AG04450 (cell line): ENCODE measurements around the gene PARD3B. TPM values are rescaled to one million over a fixed set of nuclear protein-coding genes. Genes with fewer than 3 reads are reported as not detected.
"Not testable (repeated sequence)": the region's sequence is repeated elsewhere in the genome, so short reads cannot be mapped to it uniquely, and the experiment has no call there.

Source experiments
- CTCF ChIA-PET: fragments of 300-600, 350-600 bp; formaldehyde crosslinking; extraction: SDS; loops from one replicate; lab custom pipeline; 2022; ENCODE audit warnings: antibody characterized with exemption, inconsistent platforms; lab: Charles Lee
- POLR2A ChIA-PET: fragments of 350-600 bp; formaldehyde crosslinking; extraction: SDS; loops from one replicate; lab custom pipeline; 2021; ENCODE audit warnings: antibody characterized with exemption, inconsistent platforms; lab: Yijun Ruan, JAX
- DNase-seq: peaks from one replicate; pipeline ENCODE4 v3.0.0-alpha.2; 2011; ENCODE audit warnings: low read depth, low spot score
- H3K27ac ChIP-seq: one replicate; pipeline ENCODE4 v1.5.1; 2012; ENCODE audit warnings: low read depth, low read length, control low read depth
- H3K27me3 ChIP-seq: one replicate; pipeline ENCODE4 v1.6.0; 2012; ENCODE audit warnings: low read length; ENCODE audit not compliant: control insufficient read depth, insufficient read depth
- H3K4me3 ChIP-seq: 2 replicates; pipeline ENCODE4 v1.5.1; 2011; ENCODE audit warnings: mild to moderate bottlenecking, low read depth, low read length, control low read depth
- H3K9me3 ChIP-seq: 2 replicates; pipeline ENCODE4 v1.5.1; 2012; ENCODE audit warnings: low read length; ENCODE audit not compliant: control insufficient read depth, insufficient read depth
- polyA plus RNA-seq: library from polyadenylated mRNA; depleted of rRNA; stranded (reverse); fragments of >200 nt; gene quantifications from 2 replicates; pipeline ENCODE4 v1.2.3, GENCODE V29; 2011
- TF ChIP-seq, protein P1 (sequence below): IDR thresholded peaks from 2 replicates; pipeline ENCODE4 v1.5.1; 2011; ENCODE audit warnings: low read depth, low read length, control low read depth, inconsistent platforms

PARD3B gene
- polyA plus RNA-seq, 1 experiment: 8.5 TPM

DNA sequence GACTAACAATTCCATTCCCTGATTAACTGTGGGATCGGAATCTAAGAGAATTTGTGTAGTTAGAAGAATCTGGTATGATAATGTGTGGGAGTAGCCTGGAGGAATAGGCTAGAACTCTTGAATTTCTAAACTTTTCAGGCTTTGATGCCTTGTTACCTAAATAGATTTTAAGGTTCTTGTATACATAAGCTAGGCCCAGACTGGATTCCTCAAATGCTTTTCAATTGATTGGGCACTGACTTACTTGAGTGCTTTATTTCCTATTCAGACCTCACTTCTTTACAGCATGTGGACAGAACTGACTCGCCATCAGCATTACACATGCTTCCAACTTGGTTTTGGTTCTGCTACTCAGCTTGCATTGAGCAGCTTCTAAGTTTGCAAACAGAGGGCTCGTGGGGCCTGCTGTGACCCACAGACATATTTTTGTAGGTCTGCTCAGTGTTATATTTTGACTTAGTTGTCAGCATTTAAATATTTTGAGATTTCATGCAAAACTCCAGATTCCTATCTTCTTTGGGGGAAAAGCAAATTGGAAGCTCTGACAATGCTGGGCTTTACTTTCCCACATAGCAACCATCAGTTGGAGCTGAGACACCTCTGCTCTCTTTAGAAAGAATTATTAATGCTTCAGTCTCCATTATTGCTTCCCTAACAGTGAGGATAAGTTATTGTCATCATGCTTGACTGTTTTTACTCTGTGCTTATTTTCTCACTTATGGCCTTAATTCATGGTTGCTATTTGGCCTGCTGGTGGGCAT lies 5.7 kb downstream of the PARD3B start:
- Histone ChIP-seq H3K9me3 (no peaks in the 10 kb centered on the region), H3K27me3 (no peaks in the 10 kb centered on the region), H3K4me3 (no peak overlapping the region), H3K27ac (peak overlapping the region; percentile 84)
- TF ChIP-seq, protein P1, sequence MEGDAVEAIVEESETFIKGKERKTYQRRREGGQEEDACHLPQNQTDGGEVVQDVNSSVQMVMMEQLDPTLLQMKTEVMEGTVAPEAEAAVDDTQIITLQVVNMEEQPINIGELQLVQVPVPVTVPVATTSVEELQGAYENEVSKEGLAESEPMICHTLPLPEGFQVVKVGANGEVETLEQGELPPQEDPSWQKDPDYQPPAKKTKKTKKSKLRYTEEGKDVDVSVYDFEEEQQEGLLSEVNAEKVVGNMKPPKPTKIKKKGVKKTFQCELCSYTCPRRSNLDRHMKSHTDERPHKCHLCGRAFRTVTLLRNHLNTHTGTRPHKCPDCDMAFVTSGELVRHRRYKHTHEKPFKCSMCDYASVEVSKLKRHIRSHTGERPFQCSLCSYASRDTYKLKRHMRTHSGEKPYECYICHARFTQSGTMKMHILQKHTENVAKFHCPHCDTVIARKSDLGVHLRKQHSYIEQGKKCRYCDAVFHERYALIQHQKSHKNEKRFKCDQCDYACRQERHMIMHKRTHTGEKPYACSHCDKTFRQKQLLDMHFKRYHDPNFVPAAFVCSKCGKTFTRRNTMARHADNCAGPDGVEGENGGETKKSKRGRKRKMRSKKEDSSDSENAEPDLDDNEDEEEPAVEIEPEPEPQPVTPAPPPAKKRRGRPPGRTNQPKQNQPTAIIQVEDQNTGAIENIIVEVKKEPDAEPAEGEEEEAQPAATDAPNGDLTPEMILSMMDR: no peak
- CTCF ChIA-PET: interaction anchor here (1.3 to 1.4 kb wide), 2 partner anchors 140 to 142 kb away, joined by 3 to 4 read pairs; no protein-coding TSS in a partner anchor
- POLR2A ChIA-PET: interaction anchor here (0.7 kb wide), 1 partner anchor 188 kb away, joined by 4 read pairs; no protein-coding TSS in a partner anchor
- DNase-seq: peak; percentile 86

DNA sequence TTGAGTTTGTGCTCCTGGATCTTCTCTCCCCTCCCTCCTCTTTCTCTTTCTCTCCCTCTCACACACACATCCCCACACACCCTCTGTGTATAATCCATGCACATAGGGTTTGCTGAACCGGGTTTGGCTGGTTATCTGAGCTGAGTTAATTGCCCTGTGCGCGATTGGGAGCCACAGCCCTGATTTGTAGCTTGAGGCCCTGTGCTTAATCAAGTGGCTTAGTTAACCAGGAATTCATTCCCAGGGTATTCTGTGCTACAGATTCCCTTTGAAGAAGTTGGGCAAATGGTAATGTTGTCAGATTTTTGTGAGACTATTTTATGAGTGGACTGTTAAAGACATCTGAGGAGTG lies 6.2 kb downstream of the PARD3B start:
- POLR2A ChIA-PET: no interaction called here
- DNase-seq: no peak
- Histone ChIP-seq H3K27ac (peak overlapping the region; percentile 84), H3K27me3 (no peaks in the 10 kb centered on the region), H3K4me3 (no peak overlapping the region), H3K9me3 (no peaks in the 10 kb centered on the region)
- CTCF ChIA-PET: interaction anchor here (1.3 to 1.4 kb wide), 2 partner anchors 140 to 141 kb away, joined by 3 to 4 read pairs; no protein-coding TSS in a partner anchor
- TF ChIP-seq, protein P1: no peak

DNA sequence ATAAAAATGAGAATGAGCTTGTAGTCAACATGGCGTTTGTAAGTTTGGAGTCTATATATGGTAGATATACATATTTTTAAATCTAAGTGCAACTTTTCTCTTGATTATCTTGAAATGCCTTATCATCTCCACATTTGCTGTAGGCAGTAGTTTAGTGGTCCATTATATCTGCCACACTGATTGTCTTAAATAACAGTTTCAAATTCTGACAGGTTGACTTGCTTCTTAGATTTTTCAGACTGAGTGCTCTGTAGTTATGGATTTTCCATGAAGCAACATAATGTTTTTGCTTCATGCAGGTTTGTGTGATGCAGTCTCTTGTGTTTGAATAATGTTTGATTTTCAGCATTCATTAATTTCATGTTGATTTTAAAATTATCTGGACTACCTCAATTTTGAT lies 12.3 kb downstream of the PARD3B start:
- no peak for DNase-seq
- ChIA-PET POLR2A (interaction anchor here (0.6 kb wide), 1 partner anchor 808 kb away, joined by 3 read pairs; no protein-coding TSS in a partner anchor), CTCF (no interaction called here)
- Histone ChIP-seq H3K4me3 (no peak overlapping the region), H3K27me3 (no peaks in the 10 kb centered on the region), H3K9me3 (no peaks in the 10 kb centered on the region), H3K27ac (no peak overlapping the region)
- TF ChIP-seq, protein P1: no peak

DNA sequence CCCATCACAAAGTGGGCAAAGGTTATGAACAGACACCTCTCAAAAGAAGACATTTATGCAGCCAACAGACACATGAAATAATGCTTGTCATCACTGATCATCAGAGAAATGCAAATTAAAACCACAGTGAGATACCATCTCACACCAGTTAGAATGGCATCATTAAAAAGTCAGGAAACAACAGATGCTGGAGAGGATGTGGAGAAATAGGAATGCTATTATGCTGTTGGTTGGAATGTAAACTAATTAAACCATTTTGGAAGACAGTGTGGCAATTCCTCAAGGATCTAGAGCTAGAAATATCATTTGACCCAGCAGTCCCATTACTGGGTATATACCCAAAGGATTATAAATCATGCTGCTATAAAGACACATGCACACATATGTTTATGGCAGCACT lies 14.1 kb downstream of the PARD3B start:
- H3K27me3 ChIP-seq, POLR2A ChIA-PET, CTCF ChIA-PET, H3K4me3 ChIP-seq, H3K9me3 ChIP-seq, DNase-seq, H3K27ac ChIP-seq: not testable (repeated sequence)

DNA sequence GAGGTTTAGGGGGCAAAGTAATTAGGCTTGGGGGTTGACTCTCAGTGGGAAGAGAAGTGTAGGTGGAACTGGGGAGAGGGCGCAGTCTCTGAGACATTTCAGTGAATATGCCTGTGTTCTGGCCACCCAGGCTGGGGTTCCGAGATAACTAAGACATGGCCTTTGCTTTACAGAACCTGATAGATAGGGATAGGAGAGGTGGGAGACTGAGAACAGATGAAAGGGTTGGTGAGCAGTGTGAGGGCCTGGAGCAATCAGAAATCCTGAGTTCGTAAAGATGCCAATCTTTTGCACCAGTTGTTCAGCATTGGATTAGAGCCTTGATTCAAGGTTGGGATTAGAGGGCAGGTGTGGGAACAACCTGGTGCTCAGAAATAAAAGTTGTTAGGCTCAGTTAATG lies 15.6 kb downstream of the PARD3B start:
- no peak for DNase-seq
- Histone ChIP-seq H3K4me3 (no peak overlapping the region), H3K27me3 (no peaks in the 10 kb centered on the region), H3K27ac (no peak overlapping the region), H3K9me3 (no peaks in the 10 kb centered on the region)
- TF ChIP-seq, protein P1: no peak
- POLR2A ChIA-PET: no interaction called here
- CTCF ChIA-PET: no interaction called here
